Bronchial epithelial cell (primary cell): ENCODE measurements around the gene MYD88. TPM values are rescaled to one million over a fixed set of nuclear protein-coding genes. Genes with fewer than 3 reads are reported as not detected.

ENCODE experiments used
- DNase-seq: peaks from one replicate; pipeline ENCODE4 v3.0.0-alpha.2; 2010; ENCODE audit warnings: low read depth
- FAIRE-seq: peaks from 2 replicates; lab custom pipeline; 2011; peaks lifted over from hg19 to GRCh38; lab: Jason Lieb, UNC
- H3K27me3 ChIP-seq: 2 replicates; pipeline ENCODE4 v1.5.1; 2011; ENCODE audit warnings: low read length; ENCODE audit not compliant: control insufficient read depth, insufficient read depth
- H3K36me3 ChIP-seq: 2 replicates; pipeline ENCODE4 v1.5.1; 2011; ENCODE audit warnings: low read length; ENCODE audit not compliant: control insufficient read depth, insufficient read depth
- H3K4me3 ChIP-seq: 2 replicates; pipeline ENCODE4 v1.5.1; 2011; ENCODE audit warnings: mild to moderate bottlenecking, low read depth, low read length, control low read depth
- CTCF ChIP-seq: IDR thresholded peaks from 2 replicates; pipeline ENCODE4 v1.5.1; 2011; ENCODE audit warnings: mild to moderate bottlenecking, moderate library complexity, low read length, control low read depth, inconsistent platforms; ENCODE audit not compliant: insufficient read depth, severe bottlenecking
- total RNA-seq: library from RNA; depleted of rRNA; stranded (reverse); fragments of >200 nt; gene quantifications from 2 replicates; pipeline ENCODE4 v1.2.1, GENCODE V29; 2014

MYD88 gene
- total RNA-seq, 1 donor from 2014 or later, result 14.7 TPM

- H3K36me3 ChIP-seq, result no peaks in the 10 kb centered on the region
- FAIRE-seq (no peak), DNase-seq (no peak)
- H3K27me3 ChIP-seq, result no peaks in the 10 kb centered on the region
- TF ChIP-seq CTCF, result no peak
- H3K4me3 ChIP-seq, result no peak overlapping the region
These were observed 27.3 kb upstream of the MYD88 start for GRCh38 chr3:38111201-38111600.

GRCh38 chr3:38111696-38112377 lies 26.6 kb upstream of the MYD88 start:
- TF ChIP-seq CTCF, result no peak
- FAIRE-seq (peak; percentile 40), DNase-seq (no peak)

GRCh38 chr3:38112378-38112761 lies 26.1 kb upstream of the MYD88 start:
- Histone ChIP-seq H3K27me3 (no peaks in the 10 kb centered on the region), H3K36me3 (no peaks in the 10 kb centered on the region), H3K4me3 (no peak overlapping the region)
- no peak for DNase-seq
- FAIRE-seq, result no peak
- no peak for TF ChIP-seq CTCF

More at GRCh38 chr3:38111696-38112377, 26.6 kb upstream of the MYD88 start:
- no peaks in the 10 kb centered on the region for H3K27me3 ChIP-seq
- H3K36me3 ChIP-seq, result no peaks in the 10 kb centered on the region
- no peak overlapping the region for H3K4me3 ChIP-seq

- Histone ChIP-seq H3K36me3 (no peaks in the 10 kb centered on the region), H3K4me3 (no peak overlapping the region), H3K27me3 (no peaks in the 10 kb centered on the region)
- FAIRE-seq (peak; percentile 7), DNase-seq (no peak)
- TF ChIP-seq CTCF, result no peak
These were observed 24.2 kb upstream of the MYD88 start for GRCh38 chr3:38114052-38114874.

- DNase-seq, result no peak
- no peak for FAIRE-seq
- TF ChIP-seq CTCF, result no peak
- no peaks in the 10 kb centered on the region for H3K27me3 ChIP-seq
- no peaks in the 10 kb centered on the region for H3K36me3 ChIP-seq
- H3K4me3 ChIP-seq, result no peak overlapping the region
These were observed 23.4 kb upstream of the MYD88 start for GRCh38 chr3:38114875-38115644.
